ENCODE data around the gene ZBTB42. TPM values are rescaled to one million over a fixed set of nuclear protein-coding genes. Genes with fewer than 3 reads are reported as not detected.

The ZBTB42 gene
- total and polyA plus RNA-seq, 9 donors: 0.42 to 18.7 (median 3.7) TPM

DNA sequence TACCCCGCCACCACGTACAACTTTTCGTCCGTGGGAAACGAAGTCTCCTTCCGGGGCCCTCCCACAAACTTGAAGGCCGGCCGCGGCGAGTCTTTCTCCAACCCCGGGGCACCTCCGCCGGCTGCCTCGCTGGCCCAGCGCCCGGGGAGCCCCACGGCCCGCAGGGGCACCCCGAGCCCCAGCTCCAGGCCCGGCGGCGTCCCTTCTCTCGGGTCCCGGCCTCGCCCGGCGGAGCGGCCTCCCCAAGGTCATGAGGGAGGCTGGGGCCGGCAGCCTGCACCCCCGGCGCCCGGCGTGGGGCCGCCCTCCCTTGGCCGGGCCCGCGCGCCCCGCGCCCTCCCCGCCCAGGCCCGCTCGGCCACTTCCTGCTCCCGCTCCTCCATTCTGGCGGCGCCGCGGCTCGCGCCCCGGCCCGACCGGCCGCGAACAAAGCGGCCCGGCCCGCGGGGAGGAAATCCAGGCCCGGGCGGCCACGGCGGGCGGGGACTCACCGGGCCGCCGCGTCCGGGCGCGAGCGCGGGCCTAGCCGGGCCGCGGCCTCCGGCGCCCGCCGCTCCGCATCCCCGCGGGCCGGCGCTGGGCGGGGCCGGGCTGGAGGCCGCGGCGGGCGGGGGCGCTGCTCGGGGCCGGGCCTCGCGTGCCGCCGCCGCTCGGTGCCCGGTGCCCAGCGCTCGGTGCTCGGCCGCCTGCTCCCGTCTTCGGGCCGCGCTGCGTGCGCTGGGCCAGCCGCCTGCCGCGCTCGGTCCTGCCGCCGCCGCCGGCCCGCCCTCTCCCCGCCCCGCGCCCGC is 5.7 kb upstream of the ZBTB42 start, which contains the start of gene AKT1:
Gene AKT1, minus strand, starts transcription at position 756 of the 788 bp plus-strand sequence. CDS start 3,105 bp downstream, outside the sequence.
- TF ChIP-seq POLR2A (IDR thresholded peaks at IDR 0.05): no peak
- TF ChIP-seq, protein P1, sequence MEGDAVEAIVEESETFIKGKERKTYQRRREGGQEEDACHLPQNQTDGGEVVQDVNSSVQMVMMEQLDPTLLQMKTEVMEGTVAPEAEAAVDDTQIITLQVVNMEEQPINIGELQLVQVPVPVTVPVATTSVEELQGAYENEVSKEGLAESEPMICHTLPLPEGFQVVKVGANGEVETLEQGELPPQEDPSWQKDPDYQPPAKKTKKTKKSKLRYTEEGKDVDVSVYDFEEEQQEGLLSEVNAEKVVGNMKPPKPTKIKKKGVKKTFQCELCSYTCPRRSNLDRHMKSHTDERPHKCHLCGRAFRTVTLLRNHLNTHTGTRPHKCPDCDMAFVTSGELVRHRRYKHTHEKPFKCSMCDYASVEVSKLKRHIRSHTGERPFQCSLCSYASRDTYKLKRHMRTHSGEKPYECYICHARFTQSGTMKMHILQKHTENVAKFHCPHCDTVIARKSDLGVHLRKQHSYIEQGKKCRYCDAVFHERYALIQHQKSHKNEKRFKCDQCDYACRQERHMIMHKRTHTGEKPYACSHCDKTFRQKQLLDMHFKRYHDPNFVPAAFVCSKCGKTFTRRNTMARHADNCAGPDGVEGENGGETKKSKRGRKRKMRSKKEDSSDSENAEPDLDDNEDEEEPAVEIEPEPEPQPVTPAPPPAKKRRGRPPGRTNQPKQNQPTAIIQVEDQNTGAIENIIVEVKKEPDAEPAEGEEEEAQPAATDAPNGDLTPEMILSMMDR (IDR thresholded peaks at IDR 0.05): no peak
- TF ChIP-seq EP300 (IDR thresholded peaks at IDR 0.05): no peak
- intact Hi-C loops (cut with DNase I): loop anchor here in 1 of 4 donors (2.0 kb wide), 1 partner anchor 24 kb away; no protein-coding TSS in a partner anchor
- Histone ChIP-seq H3K36me3 (no peaks in the 10 kb centered on the region), H3K9me3 (no peaks in the 10 kb centered on the region), H3K27me3 (no peaks in the 10 kb centered on the region), H3K27ac (peak within 1 kb of the TSS; percentile 69 to 92), H3K4me1 (ENCODE audit: insufficient read depth) (peaks cover 14% of the 10 kb centered on the region), H3K4me3 (peak within 1 kb of the TSS; percentile 68)
- 0 to 1% (median 0%) methylated on average over 70 to 100 of the region's 124 CpGs for WGBS, 3 donors
- DNase-seq: peak in 2 of 5 donors; percentile 61 to 64

DNA sequence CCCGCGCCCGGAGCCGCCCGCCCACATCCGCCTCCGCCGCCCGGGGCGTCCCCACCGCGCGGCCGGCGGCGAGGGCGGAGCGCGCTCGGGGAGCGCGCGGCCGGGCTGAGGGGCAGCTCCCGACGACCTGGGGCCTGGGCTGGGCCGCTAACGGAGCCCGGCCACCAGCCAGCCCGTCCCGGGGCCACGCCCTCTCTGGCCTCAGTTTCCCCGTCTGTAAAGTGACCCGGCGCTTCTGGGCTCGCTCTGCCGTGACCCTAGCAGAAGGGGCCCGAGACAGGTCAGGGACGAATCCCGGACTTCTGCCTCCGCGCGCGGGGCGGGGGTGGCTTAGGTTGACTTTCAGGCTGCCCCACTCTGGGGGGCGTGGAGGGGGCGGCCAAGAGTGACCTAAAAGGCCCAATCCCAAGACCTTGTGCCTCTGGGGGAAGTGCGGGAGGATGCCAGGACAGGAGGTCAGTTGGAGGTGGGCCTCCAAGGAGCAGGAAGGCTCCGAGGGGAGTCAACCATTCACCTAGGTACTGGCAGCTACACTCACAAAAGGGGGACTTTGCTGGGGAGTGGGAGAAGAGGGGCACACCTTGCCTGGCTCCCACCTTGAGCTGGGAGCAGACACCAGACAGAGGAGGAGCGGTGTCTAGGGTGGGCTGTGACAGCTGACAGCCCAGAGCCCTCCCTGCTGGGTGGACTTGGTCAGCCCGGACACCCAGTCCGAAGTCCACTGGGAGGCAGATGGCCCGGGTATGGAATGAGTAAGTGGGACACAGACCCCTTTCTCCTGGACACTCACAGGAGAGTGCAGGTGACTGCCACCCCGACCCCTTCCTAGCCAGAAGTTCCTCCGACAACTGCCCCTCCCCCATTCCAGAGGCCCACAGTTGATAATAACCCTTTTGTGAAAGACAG is 4.9 kb upstream of the ZBTB42 start:
- Histone ChIP-seq H3K4me3 (peak overlapping the region; percentile 49), H3K27me3 (no peaks in the 10 kb centered on the region), H3K9me3 (no peaks in the 10 kb centered on the region), H3K27ac (peak overlapping the region; percentile 69 to 92), H3K36me3 (no peaks in the 10 kb centered on the region), H3K4me1 (ENCODE audit: insufficient read depth) (peaks cover 14% of the 10 kb centered on the region)
- WGBS, 3 donors: 10 to 37% (median 26%) methylated on average over 16 to 55 of the region's 55 CpGs
- intact Hi-C loops (cut with DNase I): loop anchor here in 1 of 4 donors (1.0 to 2.0 kb wide), 2 partner anchors 25 to 69 kb away; partner anchors contain the start of gene CEP170B
- TF ChIP-seq EP300 (IDR thresholded peaks at IDR 0.05) (no peak), POLR2A (IDR thresholded peaks at IDR 0.05) (peak; percentile 80)
- TF ChIP-seq, protein P1 (IDR thresholded peaks at IDR 0.05): no peak
- DNase-seq: peak; percentile 50 to 75 (median 73)

DNA sequence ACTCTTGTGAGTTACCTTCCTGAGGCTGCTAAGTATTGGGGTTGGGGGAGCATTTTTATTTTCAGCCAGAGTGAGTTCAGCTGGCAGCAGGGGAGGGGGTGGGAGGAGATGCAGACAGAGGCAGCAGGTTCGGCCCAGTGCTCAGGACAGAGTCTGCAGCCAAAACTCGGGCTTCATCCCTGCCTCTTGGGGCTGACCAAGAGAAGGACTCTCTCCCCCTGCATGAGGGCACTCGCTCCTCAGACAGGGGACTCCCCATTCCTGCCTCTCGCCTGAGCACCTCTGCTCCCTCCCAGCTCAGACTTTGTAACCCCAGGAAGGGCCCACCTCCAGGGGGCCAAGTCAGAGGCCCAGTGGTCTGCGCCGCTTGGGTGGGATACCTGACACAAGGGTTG is 4.2 kb upstream of the ZBTB42 start:
- H3K4me1 ChIP-seq (ENCODE audit: insufficient read depth): peaks cover 20% of the 10 kb centered on the region
- intact Hi-C loops (cut with DNase I): loop anchor here in 1 of 4 donors (1.0 kb wide), 1 partner anchor 69 kb away; the partner anchor contains the start of gene CEP170B
- H3K27me3 ChIP-seq: no peaks in the 10 kb centered on the region
- no peak overlapping the region for H3K4me3 ChIP-seq
- DNase-seq: no peak
- TF ChIP-seq, protein P1 (IDR thresholded peaks at IDR 0.05): no peak
- TF ChIP-seq EP300 (IDR thresholded peaks at IDR 0.05) (no peak), POLR2A (IDR thresholded peaks at IDR 0.05) (no peak)
- peak overlapping the region in 1 of 2 donors; percentile 69 for H3K27ac ChIP-seq
- H3K9me3 ChIP-seq: no peaks in the 10 kb centered on the region
- H3K36me3 ChIP-seq: no peaks in the 10 kb centered on the region
- WGBS, 3 donors: 71 to 85% (median 80%) methylated on average over 5 to 6 of the region's 6 CpGs

Data from ovary (tissue), 9 donors.